GM19035 (cell line): ENCODE results near the gene RPS6KA3.
"Not testable (repeated sequence)": the region's sequence is repeated elsewhere in the genome, so short reads cannot be mapped to it uniquely, and the experiment has no call there.

Source experiments
- ATAC-seq: cut with Tn5 transposase; IDR thresholded peaks from one replicate; pipeline ENCODE4 v1.9.1; 2021; ENCODE audit not compliant: unreplicated experiment

Gene RPS6KA3

DNA sequence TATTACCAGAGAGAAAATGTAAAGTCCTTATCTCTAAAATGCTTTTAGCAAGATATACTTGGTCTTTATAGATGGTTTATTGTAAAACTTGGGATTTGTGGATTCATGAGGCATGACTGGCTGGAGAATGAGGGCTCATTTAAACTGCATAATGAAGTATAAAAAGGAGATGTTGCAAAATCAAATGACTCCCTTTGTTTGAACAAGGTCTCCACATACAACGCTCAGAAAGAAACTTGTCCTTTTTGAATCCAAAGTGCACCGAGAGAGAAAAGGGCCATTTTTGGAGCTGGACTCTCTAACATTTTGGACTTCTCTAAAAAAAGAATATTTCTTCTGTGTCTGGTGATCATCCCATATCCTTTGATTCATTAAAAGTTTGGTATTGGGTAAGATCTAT is 117.4 kb downstream of the RPS6KA3 start:
- no peak for ATAC-seq

DNA sequence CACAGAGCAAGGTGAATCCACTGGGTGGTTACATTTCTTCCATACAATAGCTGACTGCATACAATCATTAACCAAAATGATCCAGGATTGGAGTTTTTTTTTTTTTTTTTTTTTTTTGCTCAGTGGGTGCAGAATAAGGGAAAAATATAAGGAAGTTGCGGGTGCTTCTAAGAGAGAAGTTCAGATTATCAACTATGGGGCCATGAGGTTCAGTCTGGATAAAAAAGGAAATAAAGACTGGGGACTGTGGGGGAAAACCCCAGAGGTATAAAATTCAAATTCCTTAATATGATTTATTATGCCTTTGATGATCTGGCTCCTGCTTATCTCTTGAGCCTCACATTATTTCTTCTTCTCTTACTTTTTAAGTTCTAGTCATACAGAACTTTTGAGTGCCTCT is 119.1 kb downstream of the RPS6KA3 start:
- no peak for ATAC-seq

DNA sequence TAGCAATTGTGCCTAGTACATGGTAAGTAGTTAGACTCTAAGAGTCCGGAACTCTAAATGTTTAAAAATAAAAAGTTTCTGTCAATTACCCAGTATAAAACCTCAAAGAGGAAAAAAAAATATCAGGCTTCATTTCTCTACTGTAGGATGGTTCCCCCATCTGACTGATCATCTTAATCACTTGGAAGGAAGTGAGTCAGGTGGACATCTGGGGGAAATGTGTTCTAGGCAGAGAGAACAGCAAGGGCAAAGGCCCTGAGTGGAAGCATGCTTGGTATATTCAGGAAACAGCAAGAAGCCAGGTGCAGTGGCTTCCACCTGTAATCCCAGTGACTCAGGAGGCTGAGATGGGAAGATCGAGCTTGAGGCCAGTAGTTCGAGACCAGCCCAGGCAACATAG is 122.2 kb downstream of the RPS6KA3 start:
- no peak for ATAC-seq

DNA sequence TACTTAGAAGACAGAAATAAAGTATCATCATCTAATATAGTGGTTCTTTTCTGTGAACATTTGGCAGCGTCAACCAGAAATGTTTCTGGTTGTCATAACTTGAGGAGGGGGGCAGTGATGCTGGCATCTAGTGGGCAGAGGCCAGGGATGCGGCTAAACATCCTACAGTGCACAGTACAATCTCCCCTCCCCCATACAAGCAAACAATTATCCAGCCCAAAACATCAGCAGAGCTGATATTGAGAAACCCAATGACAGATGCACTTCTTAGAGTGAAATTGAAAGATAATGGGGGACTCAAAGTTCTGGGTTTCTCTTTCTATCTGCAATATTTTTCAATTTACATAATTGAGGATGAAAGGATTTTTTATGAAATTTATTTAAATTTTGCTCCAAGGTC is 123.1 kb downstream of the RPS6KA3 start:
- ATAC-seq, result no peak

DNA sequence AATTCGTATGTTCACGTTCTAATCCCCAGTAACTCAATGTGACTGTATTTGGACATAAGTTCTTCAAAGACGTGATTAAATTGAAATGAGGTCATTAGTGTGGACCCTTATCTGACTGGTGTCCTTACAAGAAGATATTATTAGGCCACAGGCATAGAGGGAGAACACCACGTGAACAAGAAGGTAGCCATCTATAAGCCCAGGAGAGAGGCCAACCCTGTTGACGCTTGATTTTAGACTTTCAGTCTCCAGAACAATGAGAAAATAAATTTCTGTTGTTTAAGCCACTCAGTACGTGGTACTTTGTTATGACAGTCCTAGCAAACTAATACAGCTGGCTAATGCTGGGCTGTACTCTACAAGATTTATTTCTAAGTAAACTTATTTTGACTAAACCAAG is 123.6 kb downstream of the RPS6KA3 start:
- no peak for ATAC-seq

DNA sequence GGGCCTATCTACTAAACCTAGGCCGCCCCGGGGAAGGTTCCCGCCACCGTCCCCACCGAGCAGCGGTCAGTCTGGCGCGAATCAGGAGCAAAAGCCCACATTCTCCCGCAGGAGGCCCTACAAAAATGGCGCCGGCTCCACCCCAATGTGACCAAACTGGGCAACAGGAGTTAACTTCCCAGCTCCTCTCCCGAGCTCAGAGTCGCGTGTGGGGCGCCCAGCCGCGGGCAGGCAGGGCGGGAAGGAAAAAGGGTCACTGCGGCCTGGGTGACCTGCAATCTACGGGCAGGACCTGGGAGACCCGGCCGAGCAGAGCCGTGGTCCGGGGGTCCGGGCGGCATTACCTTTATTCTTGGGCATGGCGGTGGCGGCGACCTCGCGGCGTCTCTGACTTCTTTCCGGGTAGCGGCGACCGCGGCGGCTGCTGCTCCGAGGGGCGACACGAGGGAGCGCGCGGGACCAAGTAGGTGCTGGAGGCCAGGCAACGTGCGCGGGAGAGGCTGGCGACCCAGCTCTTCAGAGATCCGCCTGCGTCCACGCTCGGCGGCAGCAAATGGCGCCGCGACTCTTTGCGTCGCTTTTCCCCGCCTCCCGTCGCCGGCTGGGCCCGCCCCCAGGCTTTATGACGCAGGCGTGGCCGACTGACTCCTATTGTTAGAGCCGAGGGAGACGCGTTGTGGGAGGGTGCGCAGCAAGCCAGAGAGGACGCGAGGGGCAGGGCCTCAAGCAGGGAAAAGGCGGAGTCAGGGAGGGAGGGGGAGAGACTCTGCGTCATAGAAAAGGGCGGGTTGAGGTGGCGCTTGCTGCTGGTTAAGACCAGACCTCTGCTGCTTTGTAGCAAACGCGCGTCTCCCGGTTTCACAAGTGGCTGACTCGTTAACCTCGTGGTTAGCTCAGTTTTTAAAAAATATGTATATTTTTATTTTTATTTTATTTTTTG is 125.2 kb downstream of the RPS6KA3 start, which contains the start of gene EIF1AX:
Gene EIF1AX, minus strand, starts transcription at position 558 of the 940 bp plus-strand sequence. Its CDS starts 198 bp downstream, at position 360.
- peak; percentile 97 for ATAC-seq

DNA sequence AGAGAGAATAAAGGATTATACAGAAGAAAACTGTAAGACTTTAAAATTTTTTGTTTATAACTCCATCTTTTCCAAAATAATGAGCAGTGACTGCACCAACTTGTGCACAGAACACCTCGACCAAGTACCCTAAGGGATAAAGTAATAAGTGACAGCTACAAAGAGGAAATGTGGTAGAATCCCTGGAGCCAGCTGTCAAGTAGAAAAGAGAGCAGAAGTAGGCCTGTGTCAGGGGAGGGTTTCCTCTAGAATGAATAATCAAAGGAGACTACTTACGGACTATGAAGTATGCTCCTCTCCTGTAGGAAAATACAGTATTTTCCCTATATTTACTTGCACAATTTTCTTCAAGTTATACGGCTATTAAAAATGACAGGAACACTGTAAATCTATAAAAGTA is 126.3 kb downstream of the RPS6KA3 start:
- ATAC-seq, result no peak

DNA sequence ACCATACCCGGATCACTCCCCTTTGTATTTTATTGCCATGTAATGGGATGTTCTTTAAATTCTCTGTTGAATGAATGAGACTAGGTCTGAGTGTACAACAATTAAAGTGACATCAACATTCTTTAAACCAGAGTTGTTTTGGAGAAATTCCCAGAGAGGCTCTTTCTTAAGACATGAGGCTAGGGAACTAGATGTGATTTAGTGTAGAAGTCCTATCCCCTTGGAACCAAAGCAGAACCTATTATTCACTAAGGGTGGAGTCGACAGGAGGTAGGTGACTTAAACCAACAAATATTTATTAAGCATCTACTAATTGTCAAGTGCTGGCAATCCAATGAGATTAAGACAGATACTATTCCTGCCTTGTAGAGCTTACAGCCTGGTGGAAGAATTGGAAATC is 126.7 kb downstream of the RPS6KA3 start:
- no peak for ATAC-seq

DNA sequence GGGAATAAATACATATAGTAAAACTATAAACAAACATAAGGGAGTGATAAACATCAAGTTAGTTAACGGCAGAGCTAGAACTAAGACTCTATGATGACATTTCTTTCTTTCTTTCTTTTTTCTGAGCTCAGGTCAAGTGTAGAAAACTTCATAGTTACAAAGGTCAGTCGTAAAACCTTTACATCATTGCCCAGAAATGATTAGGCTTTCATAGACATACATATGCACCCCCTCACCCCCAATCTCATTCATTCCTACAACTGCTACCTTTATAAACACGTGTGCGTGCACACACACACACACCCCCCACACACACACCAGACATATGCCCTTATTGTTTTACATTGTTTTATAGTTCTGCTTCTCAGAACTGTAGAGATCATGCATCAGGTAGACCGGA is 130.8 kb downstream of the RPS6KA3 start:
- no peak for ATAC-seq

DNA sequence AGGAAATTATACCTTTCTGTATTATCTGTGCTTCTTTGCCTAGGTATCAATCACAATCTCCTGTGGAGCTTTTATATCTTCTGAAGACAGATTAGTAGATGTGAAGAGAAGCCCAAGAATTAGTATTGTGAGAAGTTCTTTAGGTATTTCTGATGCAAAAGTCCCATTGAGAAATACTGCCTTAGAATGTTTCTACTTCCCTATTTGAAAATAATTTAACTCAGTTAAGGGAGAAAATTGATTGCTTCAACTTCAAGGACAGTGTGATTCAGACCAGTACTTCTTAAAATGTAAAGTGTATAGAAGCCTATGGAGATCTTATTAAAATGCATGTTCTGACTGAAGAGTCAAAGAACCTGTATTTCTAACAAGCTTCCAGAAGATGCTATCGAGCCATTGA is 134.0 kb downstream of the RPS6KA3 start:
- no peak for ATAC-seq

DNA sequence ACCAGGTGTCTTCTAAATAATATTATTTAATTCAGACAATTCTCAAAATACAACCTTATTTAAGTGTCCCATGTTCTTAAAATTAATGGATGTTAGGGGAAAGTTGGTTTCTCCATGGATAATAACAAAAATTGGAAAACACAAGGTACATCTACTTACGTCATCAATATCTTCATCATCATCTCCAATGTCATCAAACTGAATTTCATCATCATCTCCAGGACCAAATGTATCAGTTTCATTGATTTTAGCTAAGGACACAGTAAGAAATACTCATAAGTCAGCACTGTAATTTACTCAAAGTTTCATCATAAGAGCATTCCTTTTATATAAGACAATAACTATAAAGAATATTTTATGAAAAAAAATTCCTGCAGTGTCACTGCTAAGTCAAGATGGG is 136.4 kb downstream of the RPS6KA3 start:
- ATAC-seq, result no peak

DNA sequence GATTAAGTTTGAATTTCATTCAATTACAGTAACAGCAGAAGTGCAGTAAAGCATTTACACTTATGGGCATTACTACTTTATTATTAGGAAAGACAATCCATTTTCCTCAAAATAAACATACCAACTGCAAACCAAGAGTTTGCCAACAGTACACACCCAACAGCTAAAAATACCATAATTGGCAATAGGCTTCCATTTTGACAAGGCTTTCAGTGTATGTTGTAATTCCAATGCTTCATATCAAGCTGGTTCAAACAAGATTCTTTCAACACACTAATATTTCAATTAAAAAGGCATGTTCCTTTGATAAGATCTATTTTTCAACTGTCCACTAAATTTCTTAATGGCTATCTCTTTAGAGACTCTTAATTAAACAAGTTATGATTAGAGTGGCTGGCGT is 137.2 kb downstream of the RPS6KA3 start:
- ATAC-seq, result no peak

DNA sequence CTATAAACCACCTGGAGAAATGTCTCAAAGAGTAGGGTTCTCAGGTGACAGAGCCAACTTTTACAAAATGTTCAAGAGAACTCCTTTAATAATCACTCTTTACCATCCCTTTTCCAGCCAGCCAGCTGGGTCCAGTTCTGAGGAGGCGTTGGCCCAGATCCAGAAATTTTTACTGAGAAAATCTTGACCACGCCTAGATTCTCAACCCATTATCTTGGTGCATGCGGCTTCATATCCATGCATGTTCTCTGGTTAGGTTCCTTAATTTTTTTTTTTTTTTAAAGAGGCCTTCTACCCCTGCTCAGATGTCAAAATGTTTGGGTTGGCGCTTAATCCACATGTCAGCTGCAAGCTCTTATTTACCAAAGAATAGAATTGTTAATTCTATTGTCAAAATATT is 138.0 kb downstream of the RPS6KA3 start:
- no peak for ATAC-seq

DNA sequence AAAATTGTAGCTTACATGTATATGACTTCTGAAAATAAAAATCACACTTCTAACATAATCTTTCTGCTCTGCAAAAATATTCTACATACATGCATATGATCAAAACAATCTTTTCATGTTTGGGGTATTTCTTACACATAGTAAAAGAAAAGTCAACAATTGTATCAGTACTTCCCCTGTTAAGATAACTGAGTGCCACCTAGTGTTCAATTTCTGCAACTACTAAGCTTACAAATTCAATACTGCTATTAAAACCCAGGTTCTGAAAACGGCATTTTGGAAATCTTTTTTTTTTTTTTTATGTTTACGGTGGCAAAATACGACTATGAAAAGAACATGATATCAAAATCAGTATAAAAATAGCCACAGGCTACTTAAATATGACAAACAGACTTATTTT is 139.3 kb downstream of the RPS6KA3 start:
- not testable (repeated sequence) for ATAC-seq

DNA sequence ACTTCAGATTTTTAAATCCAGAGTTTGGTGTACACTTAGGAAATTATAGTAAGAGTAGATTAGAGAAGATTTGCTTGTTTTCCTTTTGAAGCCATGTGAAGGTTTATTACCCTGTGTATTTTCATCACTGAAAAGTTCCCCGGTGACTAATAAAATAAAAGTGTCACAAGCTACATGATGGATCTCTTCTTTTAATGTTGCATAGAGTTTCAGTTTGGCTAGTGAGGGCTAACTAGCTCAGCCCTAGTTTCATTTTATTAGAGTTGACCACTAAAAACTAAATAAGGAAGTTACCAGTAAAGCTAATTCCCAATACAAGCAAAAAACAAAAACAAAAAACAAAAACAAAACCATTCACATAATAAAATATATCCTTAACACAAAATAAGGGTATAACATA is 139.9 kb downstream of the RPS6KA3 start:
- peak; percentile 65 for ATAC-seq

DNA sequence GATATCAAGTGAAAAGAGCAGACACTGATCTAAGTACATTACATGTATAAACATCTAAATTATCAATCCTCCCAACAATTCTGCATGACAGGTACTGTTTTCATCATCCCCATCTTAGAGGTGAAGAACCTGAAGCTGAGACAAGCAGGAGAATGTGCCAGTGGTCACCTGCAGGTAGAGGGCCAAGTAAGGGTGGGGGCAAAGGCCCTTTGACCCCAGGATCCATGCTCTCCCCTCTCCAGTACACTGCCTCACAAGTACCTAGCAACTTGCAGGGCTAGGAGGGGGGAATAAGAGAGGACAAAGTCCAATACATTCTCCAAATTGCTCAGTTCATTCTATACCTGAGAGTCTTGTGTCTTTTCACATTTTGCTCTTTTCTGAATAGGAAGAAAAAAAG is 141.7 kb downstream of the RPS6KA3 start:
- no peak for ATAC-seq

DNA sequence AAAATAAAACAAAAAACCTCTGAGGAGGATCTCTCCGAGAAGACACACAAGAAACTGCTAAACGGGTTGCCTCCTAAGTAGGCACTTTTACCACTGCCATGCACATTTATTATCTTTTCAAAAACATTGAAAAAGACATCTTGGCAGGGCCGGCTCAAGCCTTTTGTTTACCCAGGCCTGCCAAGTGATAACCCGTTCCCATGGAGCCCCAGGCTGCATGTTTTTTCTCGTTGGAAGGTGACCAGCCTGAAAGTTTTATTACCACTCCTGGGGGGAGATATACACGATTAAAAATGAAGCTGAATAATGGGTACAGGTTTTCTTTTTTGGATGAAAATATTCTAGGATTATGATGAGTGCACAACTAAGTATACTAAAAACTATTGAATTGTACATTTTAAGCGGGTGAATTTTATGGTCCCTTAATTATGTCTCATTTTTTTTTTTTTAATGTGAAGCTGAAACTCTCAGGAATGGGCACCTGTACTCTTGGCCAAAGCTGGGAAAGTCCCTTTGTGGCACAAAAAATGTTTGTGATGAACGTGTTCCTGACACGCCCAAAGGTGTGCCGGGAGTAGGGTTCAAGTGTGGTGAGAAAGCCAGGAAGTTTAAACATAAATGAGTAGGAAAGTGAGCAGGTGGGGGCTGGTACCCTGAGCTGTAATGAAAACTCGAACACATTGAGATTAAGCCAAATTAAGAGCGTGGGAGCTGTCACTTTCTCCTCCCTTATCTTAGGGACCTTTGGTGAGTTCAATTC is 148.5 kb downstream of the RPS6KA3 start:
- no peak for ATAC-seq

DNA sequence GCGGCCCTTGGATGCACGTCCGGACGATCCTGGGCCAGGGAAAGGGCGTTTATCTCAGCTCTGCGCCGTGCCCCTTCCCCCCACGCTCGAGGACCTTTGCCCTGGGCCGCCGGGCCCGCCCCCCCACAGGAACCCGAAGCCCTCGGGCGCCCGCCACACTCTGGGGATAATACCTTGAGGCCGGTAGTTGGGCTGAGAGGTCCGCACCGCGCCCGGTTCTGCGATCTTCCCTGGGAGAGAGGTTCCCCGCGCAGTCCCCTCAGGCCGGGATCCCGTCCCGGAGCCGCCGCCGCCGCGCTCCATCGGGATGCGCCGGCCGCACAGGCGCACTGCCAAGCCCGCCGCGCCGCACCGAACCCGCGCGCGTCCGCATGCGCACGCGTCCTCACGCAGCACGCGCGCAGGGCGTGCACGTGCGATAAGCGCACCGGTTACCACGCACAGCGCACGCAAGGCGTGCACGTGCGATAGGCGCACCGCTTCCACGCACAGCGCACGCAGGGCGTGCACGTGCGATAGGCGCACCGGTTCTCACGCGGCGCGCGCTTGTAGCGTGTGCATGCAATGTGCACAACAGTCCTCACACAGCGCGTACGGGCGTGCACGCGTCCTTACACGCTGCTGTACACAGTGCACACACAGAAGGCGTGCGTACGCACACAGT is 150.0 kb downstream of the RPS6KA3 start, which contains the start of gene MAP7D2:
Gene MAP7D2, minus strand, starts transcription at position 331 of the 664 bp plus-strand sequence. Its CDS starts 28 bp downstream, at position 303.
- ATAC-seq, result no peak

DNA sequence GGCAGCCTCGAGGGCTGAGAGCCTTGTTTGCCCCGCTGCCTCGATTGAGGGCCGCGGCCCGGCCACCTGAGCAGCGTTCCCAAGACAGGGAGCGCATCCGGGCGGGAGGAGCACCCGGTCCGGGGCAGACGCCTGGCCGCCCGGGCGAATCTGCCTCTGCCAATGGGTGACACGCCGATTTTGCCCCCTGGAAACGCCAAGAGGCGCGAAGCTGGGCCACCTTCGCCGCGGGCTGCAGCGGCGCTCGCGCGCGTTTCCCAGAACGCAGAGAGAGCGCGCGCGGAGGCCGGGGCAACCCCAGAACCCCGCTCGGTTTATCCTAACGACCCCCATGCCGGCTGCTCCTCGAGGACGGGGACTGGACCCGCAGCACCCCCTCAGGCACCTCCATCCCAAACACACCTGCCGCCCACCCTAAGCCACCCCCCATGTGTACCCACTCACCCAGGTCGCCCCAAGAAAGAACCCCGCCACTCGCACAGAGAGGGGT is 150.6 kb downstream of the RPS6KA3 start:
- no peak for ATAC-seq

DNA sequence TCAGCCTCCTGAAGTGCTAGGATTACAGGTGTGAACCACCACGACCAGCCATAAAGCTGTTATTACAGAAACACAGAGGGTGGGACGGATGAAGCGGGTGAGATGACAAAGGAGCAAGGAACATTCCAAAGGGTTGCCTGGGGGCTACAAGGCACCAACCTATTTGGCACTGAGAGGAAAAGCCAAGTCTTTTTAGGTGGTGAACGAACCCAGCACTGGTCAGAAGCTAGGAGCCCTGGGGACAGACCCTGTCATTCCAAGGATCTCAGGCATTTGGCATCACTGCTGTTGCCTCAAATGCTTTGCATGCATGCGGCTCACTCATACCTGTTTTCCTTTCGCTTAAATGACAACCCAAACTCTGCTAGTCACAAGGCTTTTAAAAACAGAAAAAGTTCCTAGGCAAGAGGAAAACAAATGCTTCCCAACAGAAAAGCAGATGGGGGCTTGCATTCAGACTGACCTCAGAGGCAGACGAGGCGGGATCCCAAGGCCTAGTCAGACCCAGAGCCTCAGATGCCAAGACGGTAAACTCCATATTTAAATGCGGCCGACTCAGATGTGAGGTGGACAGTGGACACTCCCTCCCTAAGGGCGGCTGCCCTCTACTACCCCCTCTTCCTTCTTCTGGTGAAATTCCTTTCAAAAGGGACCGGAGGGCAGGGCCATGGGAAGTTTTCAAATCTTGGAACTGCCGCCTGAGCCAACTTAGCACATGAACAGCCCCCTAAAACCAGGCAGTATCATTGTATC is 154.5 kb downstream of the RPS6KA3 start:
- no peak for ATAC-seq
